Measurements from ENCODE around the gene AADAC. TPM values are rescaled to one million over a fixed set of nuclear protein-coding genes. Genes with fewer than 3 reads are reported as not detected.
"Not testable (repeated sequence)": the region's sequence is repeated elsewhere in the genome, so short reads cannot be mapped to it uniquely, and the experiment has no call there.

AADAC gene
- polyA plus RNA-seq, 5 donors: 0.73 to 2.1 (median 1.1) TPM

DNA sequence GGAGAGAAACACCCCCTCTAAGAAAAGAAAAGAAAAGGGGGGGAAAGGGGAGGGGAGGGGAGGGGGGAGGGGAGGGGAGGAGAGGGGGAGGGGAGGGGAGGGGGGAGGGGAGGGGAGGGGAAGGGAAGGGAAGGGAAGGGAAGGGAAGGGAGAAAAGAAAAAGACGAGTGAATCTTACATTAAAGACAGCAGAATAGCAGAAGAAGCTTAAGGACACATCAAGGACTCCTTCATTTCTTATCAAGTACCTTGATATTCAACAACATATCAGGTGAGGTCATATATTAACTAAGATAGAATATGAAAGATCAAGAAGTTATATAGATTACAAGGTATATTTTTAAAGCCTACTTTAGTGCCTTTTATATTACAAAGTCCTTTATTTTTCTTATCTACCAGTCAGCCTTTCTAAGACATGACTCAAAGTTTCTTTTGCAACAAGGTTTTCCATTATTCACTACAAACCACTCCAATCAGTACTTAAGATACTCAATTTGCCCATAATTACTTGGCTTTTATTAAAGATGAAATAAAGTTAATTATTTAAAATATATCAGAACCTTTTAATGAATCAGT, 17.7 kb upstream of the AADAC start:
- DNase-seq: no peak

- no peak for DNase-seq
Measured at GRCh38 chr3:151798466-151798865, 15.4 kb upstream of the AADAC start.

GRCh38 chr3:151800431-151800830, 13.5 kb upstream of the AADAC start:
- DNase-seq: no peak

GRCh38 chr3:151804267-151804666, 9.6 kb upstream of the AADAC start:
- DNase-seq: no peak

DNA sequence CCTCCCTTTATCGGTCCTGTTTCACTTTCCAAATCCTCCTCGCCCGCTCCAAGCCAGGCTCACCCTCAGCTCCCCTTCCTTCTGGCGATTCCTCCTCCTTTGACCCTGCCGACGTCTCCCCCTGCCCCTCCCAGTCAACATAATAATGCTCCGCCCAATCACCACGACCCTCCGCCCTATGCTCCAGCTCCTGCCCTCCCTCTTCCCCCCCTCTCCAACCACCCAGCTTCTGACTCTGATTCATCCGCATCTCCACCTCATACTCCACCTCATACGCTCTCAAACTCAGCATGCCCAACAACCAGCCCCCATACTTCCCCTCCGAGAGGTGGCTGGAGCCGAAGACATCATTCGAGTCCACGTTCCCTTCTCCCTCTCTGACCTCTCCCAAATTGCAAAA, 7.1 kb upstream of the AADAC start:
- no peak for DNase-seq

GRCh38 chr3:151808926-151809325, 5.0 kb upstream of the AADAC start:
- DNase-seq: not testable (repeated sequence)

GRCh38 chr3:151811474-151811873, 2.4 kb upstream of the AADAC start:
- no peak for DNase-seq

- no peak for DNase-seq
Measured at GRCh38 chr3:151814588-151814987, 672 bp downstream of the AADAC start.

DNA sequence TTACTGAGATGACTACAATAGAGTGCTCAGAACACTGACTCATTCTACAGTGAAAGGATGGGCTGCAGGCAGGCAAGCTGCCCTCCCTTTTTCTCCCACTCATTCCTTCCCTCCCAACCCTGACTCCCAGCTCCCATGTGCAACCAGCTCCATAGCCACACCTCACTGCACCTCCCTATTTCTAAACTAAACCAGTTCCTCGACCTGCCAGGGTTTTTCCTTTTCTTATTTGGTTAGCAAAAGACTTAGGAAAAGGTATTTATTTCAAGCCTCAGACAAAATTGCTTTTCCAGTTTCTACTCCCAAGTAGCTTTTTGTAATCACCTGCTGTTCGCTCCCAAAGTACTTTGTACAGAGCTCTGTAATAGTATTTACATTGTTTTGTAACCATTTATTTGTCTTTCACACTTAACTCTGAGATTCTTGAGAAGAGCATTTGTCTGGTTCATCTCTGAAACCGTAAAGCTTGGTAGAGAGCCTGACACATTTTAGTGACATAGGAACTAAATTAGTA, 2.2 kb downstream of the AADAC start:
- peak; percentile 24 to 31 for DNase-seq

GRCh38 chr3:151817473-151817872, 3.6 kb downstream of the AADAC start:
- no peak for DNase-seq

- DNase-seq: no peak
Measured at GRCh38 chr3:151818361-151818760, 4.4 kb downstream of the AADAC start.

DNA sequence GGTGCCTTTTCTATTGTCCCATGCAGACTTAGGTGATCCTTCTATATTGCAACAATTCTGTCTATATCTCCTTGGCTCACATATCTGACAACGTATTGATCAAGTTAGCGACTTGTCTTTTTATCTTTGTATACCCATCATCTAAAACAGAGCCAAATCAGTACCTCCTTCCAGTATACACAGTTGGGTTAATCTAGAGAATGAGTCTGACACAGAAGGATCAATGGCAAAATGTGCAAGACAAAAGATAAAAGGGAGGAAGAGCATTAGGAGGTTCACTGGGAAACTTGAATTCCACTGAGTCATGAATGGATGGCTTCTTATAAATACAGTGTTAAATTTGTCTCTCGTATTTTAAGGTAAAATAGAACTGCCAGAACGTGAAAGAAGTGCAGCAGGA, 6.0 kb downstream of the AADAC start:
- DNase-seq: no peak

DNA sequence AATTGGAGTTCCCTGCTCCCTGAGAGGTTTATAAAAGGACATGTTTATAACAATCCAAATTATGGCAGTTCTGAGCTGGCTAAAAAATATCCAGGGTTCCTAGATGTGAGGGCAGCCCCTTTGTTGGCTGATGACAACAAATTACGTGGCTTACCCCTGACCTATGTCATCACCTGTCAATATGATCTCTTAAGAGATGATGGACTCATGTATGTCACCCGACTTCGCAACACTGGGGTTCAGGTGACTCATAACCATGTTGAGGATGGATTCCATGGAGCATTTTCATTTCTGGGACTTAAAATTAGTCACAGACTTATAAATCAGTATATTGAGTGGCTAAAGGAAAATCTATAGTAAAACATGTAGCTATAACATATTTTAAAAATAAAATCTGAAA, 13.9 kb downstream of the AADAC start:
- DNase-seq: no peak

DNA sequence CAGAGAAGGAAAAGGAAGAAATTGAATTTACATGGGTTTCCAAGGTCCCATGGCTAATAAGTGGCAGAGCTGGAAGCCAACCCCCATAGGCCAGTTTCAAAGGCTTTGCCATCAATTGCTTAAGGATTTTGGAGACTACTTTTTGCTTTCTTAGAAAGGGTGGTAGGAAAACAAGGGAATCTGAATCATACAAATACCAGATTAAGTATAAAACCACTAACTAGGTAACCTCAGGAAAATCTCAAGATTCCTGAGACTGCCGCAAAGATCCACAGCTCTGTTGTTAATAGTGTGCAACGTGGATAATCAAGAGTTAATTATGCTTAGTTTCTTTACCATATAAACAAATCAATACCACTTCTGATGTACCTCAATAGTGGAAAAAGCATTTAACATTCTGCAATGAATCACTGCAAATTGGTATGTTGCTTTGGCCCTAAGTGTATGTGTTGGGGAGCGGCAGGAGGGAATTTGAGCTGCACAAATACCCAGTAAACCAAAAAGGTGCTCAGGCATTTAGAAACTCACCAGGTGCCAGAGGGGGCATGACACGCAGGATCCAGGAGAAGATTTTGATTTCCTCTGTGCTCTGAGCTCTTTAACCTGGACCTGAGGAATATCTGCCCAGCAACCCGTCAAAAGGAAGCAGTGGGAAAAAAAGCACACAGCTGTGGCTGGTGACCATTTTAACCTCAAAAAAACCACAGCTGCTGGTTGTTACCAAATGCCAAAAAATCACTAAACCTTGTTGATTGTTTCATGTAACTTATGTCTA, 22.0 kb downstream of the AADAC start:
- no peak for DNase-seq

DNA sequence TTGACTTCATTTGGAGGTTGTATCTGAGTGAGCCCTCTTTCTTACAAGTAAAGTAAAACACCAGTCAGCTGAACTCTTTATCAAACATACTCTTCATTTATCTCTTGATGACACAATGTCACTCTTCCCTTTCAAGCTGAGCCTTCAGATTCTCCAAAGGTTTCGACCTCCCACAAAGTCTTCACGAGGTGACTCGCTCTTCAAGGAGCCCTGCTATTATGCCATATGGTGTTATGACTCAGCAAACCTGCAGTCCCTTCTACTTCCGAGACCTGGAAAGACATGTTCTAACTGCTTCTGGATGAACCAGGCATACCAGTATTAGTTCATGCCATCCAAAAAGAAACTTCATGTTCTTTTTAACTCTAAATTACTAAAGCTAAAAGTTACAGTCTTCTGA, 23.1 kb downstream of the AADAC start:
- DNase-seq: no peak

GRCh38 chr3:151838574-151839312, 24.8 kb downstream of the AADAC start:
- peak; percentile 71 to 81 for DNase-seq

DNA sequence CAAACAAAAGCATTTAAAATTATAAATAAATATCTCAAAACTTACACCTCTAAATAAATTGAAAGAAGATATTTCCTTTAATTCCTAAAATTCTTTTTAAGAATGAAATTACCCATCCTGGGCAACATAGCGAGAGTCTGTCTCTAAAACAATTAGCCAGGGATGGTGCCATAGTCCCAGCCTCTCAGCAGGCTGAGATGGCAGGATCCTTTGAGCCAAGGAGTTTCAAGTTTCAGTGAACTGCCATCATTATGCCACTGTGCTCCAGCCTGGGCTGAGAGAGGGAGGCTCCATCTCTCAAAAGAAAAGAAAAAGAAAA, 25.4 kb downstream of the AADAC start:
- DNase-seq: no peak

- DNase-seq: no peak
Measured at GRCh38 chr3:151841801-151842200, 27.9 kb downstream of the AADAC start.

- no peak for DNase-seq
Measured at GRCh38 chr3:151843275-151843674, 29.4 kb downstream of the AADAC start.

DNA sequence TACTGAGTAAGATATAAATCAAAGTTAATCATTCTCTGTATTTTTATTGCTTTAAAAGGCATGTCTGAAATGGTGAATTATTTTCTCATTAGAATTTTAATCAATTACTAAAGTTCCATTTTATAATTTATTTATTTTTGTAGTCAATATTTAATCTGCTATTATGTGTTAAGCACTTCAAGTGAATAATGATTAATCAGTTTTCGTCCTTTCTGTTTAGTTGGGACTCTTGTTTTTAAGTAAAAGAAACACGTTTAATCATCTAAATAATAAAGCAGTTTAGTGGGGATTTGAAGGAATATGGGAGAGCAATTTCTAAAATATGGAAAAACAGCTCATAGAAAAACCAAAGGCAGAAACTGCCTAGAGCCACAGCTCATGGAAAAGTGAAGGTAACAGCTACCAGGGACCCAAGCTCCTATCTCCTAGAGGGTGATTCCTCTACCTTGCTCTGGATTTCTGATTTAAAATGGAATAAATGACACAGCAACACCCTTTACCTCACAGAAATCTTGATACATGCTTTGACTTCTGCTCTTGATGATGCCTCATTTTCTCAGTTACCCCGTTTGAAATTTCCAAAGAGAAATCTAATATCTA, 31.5 kb downstream of the AADAC start:
- no peak for DNase-seq

DNA sequence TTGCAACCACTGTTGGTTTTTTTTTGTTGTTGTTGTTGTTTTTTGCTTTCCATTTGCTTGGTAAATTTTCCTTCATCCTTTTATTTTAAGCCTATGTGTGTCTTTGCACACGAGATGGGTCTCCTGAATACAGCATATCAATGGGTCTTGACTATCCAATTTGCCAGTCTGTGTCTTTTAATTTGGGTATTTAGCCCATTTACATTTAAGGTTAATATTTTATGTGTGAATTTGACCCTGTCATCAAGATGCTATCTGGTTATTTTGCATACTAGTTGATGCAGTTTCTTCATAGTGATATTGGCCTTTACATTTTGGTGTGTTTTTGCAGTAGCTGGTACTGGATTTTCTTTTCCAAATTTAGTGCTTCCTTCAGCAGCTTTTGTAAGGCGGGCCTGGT, 36.1 kb downstream of the AADAC start:
- DNase-seq: not testable (repeated sequence)

DNA sequence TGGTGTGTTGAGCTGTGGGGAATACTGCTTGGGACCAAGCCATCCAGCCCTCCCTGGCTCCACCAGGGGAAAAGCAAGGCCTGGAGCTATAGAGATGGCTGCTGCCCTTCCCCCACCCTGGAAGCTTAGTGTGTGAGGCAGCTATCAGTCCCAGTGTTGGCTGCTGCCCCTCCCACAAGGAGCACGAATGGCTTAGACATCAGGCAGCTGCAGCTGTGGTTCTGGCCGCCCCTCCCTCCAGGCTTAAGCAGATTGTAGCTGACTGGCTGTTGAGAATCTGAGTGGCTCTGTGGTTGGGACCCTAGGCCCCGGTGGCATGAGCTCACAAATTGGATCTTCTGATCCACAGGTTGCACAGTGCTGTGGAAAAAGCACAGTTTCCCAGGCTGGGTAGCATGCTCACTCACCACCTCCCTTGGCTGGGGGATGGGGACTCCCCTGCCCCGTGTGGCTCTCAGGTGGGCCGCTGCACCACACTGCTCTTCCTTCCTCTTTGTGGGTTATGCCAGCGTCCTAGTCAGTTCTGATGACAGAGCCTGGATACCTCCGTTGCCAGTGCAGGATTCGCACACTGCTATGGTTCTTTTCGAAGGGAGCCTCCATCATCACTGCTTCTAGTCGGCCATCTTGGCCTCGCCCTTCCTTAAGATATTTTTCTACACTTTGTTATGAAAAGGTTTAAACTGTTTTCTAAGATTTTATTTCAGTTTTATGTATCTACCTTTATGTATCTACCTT, 38.3 kb downstream of the AADAC start:
- DNase-seq: no peak

Measured in right lung (tissue), 5 donors.